Choroid plexus epithelial cell (primary cell): ENCODE results near the gene AP3S2.
A peak's percentile ranks its signal among the peaks of the same experiment; 100 is the strongest.

Source experiments
- DNase-seq: peaks from one replicate; pipeline ENCODE4 v3.0.0-alpha.2; 2010; ENCODE audit warnings: low read depth
- H3K4me3 ChIP-seq: 2 replicates; pipeline ENCODE4 v1.5.1; 2011; ENCODE audit warnings: low read depth, mild to moderate bottlenecking, control low read depth, low read length, moderate library complexity
- CTCF ChIP-seq: conservative IDR thresholded peaks from 2 replicates; pipeline ENCODE4 v1.5.1; 2011; ENCODE audit warnings: low read depth, mild to moderate bottlenecking, control low read depth, inconsistent platforms, low read length, moderate library complexity

Gene AP3S2

DNA sequence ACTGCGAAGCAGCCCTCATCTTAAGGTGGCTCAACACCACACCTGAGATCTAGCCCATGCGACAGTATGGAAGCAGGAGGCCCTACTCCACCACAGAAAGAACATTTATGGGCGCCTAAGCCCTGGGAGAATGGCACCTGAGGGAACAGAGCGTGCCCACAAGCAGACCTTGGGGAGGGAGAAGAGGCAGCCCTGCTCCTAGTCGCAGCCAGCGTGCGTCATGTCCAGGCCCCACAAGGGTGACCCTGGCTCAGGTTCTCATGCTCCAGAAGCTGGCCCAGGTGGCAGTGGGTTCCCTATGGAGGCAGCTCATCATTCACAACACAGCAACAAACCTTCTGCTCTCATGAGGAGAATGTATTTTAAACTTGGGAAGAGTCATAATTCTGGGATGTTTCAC lies 59.8 kb downstream of the AP3S2 start:
- H3K4me3 ChIP-seq = no peak overlapping the region
- DNase-seq = no peak
- no peak for TF ChIP-seq CTCF

- TF ChIP-seq CTCF = no peak
- no peak for DNase-seq
- no peak overlapping the region for H3K4me3 ChIP-seq
These were observed 63.2 kb downstream of the AP3S2 start for GRCh38 chr15:89830639-89831038.

GRCh38 chr15:89829616-89830440 lies 64.0 kb downstream of the AP3S2 start:
- DNase-seq = no peak
- no peak for TF ChIP-seq CTCF
- H3K4me3 ChIP-seq = no peak overlapping the region

- no peak overlapping the region for H3K4me3 ChIP-seq
- no peak for TF ChIP-seq CTCF
- DNase-seq = no peak
These were observed 64.6 kb downstream of the AP3S2 start for GRCh38 chr15:89829161-89829560.

DNA sequence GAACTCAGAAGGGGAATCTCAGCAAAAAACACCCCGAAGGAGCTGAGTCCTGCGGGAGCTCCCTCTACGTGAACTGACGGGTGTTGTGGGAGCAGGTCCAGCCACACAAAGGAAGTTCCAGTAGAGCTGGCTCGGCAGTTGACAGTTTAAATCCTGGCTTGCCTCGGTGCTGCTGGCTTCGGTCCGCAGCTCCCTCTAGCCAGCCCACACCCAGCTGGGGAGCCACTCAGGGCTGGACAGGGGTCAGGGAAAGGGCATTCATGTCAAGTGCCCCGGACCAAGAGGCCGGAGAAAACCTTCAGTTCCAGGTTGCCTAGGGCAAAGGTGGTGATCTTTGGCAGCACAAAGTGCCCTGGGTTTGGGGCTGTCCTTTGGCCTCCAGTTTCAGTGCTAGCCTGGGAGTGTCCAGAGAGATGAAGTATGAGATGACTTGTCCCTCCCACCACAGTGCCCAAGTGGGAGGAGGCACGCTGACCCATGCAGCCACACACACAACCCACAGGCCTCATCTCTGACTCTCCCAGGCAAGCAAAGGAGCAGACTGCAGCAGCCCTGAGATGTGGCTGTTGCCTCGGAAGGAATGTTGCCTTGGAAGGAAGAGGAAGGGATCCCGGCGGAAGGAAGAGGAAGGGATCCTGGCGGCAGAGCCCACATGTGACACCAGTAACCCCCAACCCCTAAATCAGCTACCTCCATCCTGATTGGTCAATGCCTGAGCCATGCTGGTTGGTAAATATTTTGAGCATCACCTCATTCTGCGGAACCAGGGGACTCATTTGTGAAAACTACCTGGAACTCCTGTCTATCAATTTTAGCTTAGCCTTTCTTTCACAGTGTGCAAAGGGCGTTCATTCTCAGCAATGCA lies 65.3 kb downstream of the AP3S2 start:
- no peak overlapping the region for H3K4me3 ChIP-seq
- peak; percentile 50 for DNase-seq
- TF ChIP-seq CTCF = no peak

DNA sequence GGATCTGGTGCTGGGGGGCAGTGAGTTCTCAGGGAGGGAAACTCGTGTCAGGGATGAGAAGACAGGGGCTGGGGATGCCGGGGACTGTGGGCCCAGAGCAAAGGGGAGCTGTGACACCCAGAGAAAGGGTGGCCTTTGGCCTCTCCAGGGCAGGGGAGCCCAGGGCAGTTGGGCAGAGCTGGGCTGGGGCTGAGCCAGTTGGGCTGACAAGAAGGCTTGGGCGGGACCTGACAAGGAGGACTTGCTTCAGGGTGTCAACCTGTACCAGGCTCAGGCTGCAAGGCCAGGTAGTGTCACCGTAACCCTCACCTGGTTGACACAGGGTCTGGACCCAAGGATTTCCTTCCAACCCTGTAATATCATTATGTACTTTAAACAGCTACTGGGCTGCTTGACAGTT lies 66.0 kb downstream of the AP3S2 start:
- H3K4me3 ChIP-seq = no peak overlapping the region
- no peak for TF ChIP-seq CTCF
- no peak for DNase-seq
